HuH-7 (cell line): Measurements from ENCODE around the gene ZBTB22.
"Not testable (repeated sequence)": the region's sequence is repeated elsewhere in the genome, so short reads cannot be mapped to it uniquely, and the experiment has no call there.

Source experiments
- DNase-seq: peaks from one replicate; pipeline ENCODE4 v3.0.0; 2011; ENCODE audit warnings: low spot score

Gene ZBTB22

GRCh38 chr6:33301877-33302276 is 15.7 kb downstream of the ZBTB22 start:
- no peak for DNase-seq

GRCh38 chr6:33299237-33299944 is 18.2 kb downstream of the ZBTB22 start:
- DNase-seq: peak; percentile 78

GRCh38 chr6:33298773-33299236 is 18.7 kb downstream of the ZBTB22 start, which contains the start of gene RGL2:
TSS of gene RGL2 (minus strand) at chr6:33298942. CDS start at chr6:33298610, 332 bp downstream.
- DNase-seq: peak; percentile 14

- peak; percentile 51 for DNase-seq
Observed at GRCh38 chr6:33297956-33298772, 19.4 kb downstream of the ZBTB22 start.

GRCh38 chr6:33297406-33297955 is 20.1 kb downstream of the ZBTB22 start:
- DNase-seq: peak; percentile 47

- no peak for DNase-seq
Observed at GRCh38 chr6:33296797-33297405, 20.6 kb downstream of the ZBTB22 start.

- DNase-seq: no peak
Observed at GRCh38 chr6:33295621-33296369, 21.7 kb downstream of the ZBTB22 start.

GRCh38 chr6:33294086-33294823 is 23.3 kb downstream of the ZBTB22 start:
- no peak for DNase-seq

- no peak for DNase-seq
Observed at GRCh38 chr6:33292996-33293682, 24.4 kb downstream of the ZBTB22 start.

GRCh38 chr6:33290459-33290858 is 27.1 kb downstream of the ZBTB22 start:
- no peak for DNase-seq

- DNase-seq: no peak
Observed at GRCh38 chr6:33289784-33290315, 27.7 kb downstream of the ZBTB22 start.

- DNase-seq: peak; percentile 89
Observed at GRCh38 chr6:33288921-33289783, 28.4 kb downstream of the ZBTB22 start, which contains the start of the genes PFDN6 and WDR46. TSS of gene PFDN6 (plus strand) at chr6:33289601. CDS start at chr6:33289857, 256 bp downstream. TSS of gene WDR46 (minus strand) at chr6:33289239. CDS start at chr6:33289170, 69 bp downstream.

GRCh38 chr6:33288141-33288920 is 29.2 kb downstream of the ZBTB22 start:
- DNase-seq: no peak

- no peak for DNase-seq
Observed at GRCh38 chr6:33286946-33287914, 30.3 kb downstream of the ZBTB22 start.

- DNase-seq: not testable (repeated sequence)
Observed at GRCh38 chr6:33285214-33285613, 32.3 kb downstream of the ZBTB22 start.

- DNase-seq: no peak
Observed at GRCh38 chr6:33280539-33280938, 37.0 kb downstream of the ZBTB22 start.
